Breast epithelium (tissue), 3 donors: Measurements from ENCODE around the gene LILRA5.

ENCODE experiments used
- POLR2A ChIP-seq: fragments of 450-650 bp; IDR thresholded peaks from one replicate; pipeline ENCODE4 v1.6.1; 2016; ENCODE audit warnings: antibody characterized with exemption, mild to moderate bottlenecking, moderate library complexity
- POLR2AphosphoS5 ChIP-seq, 3 donors: sonication (generic); formaldehyde crosslinking; IDR thresholded peaks; one replicate each; pipeline ENCODE4 v1.6.1; 2017; ENCODE audit warnings: antibody characterized with exemption in 3 of 3
- TF ChIP-seq, protein P1 (sequence below), 3 donors: fragments of 450-650 bp; IDR thresholded peaks; one replicate each; pipeline ENCODE4 v1.5.1; 2016 to 2017; ENCODE audit warnings: antibody characterized with exemption in 3 of 3, mild to moderate bottlenecking in 3 of 3, moderate library complexity in 3 of 3

DNA sequence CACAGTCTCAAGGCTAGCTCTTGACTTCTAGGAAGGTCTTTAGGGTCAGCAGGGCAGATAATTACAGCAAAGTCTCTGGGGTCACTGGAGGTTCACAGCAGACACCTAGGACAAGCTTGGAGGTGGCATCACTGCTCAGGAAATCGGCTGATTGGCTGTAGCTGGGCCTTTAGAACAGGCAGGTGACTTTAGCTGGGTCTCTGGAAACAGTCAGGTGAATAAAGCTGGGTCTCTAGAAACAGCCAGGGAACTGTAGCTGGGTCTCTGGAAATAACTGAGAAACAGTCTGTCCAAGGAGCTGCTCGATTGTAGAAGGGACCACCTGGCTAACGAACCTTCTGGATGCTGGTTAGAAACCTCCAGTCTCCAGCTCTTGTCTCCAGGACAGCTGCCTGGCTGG lies 41.8 kb upstream of the LILRA5 start:
- TF ChIP-seq, protein P1, sequence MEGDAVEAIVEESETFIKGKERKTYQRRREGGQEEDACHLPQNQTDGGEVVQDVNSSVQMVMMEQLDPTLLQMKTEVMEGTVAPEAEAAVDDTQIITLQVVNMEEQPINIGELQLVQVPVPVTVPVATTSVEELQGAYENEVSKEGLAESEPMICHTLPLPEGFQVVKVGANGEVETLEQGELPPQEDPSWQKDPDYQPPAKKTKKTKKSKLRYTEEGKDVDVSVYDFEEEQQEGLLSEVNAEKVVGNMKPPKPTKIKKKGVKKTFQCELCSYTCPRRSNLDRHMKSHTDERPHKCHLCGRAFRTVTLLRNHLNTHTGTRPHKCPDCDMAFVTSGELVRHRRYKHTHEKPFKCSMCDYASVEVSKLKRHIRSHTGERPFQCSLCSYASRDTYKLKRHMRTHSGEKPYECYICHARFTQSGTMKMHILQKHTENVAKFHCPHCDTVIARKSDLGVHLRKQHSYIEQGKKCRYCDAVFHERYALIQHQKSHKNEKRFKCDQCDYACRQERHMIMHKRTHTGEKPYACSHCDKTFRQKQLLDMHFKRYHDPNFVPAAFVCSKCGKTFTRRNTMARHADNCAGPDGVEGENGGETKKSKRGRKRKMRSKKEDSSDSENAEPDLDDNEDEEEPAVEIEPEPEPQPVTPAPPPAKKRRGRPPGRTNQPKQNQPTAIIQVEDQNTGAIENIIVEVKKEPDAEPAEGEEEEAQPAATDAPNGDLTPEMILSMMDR (IDR thresholded peaks at IDR 0.05), result no peak
- no peak for TF ChIP-seq POLR2A
- no peak for TF ChIP-seq POLR2AphosphoS5 (IDR thresholded peaks at IDR 0.05)
